ENCODE measurements around the gene CEACAM16. TPM values are rescaled to one million over a fixed set of nuclear protein-coding genes. Genes with fewer than 3 reads are reported as not detected.

CEACAM16 gene
- total and polyA plus RNA-seq, 9 of the 15 experiments (the other 6 are each of a cell fraction or from before 2014, with no cell fraction given) = not detected

DNA sequence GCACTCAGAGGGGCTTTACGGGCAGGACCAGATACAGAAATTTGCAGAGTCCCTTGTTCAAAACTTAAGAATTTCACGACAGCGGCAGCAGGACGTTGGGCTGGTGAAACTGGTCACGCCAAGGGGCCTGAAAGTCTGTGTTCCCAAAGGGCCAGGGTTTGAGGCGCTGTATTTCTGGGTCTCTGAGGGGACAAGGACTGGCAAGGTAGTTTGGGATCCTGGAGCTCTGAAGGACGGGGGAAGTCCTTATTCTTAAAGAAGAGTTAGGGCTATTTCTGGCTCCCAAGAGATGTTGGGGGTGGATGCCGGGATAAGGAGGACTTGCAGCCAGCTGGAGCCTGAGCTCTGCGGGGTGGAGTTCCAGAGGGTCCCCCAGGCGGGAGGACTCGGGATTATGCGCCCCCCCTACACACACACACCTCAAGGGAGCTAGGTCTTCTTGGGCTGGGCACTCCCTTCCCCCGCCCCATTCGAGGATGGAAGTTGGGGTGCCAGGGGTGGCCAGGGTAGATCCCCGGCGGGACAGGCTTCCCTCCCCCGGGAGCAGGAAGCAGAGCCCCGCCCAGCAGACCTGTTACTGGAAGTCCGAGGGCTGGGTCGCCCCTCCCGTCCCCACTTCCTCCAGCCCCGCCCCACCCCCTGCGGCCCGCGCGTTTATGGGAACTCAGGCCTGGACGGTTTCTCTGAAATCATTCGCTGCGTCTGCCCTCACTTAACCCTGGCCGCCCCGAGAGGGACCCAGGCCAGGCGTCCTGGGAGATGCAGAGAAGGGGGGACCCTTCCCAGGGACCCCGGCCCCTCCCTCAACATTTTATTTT lies 55.2 kb downstream of the CEACAM16 start (continued):
- TF ChIP-seq, protein P1, sequence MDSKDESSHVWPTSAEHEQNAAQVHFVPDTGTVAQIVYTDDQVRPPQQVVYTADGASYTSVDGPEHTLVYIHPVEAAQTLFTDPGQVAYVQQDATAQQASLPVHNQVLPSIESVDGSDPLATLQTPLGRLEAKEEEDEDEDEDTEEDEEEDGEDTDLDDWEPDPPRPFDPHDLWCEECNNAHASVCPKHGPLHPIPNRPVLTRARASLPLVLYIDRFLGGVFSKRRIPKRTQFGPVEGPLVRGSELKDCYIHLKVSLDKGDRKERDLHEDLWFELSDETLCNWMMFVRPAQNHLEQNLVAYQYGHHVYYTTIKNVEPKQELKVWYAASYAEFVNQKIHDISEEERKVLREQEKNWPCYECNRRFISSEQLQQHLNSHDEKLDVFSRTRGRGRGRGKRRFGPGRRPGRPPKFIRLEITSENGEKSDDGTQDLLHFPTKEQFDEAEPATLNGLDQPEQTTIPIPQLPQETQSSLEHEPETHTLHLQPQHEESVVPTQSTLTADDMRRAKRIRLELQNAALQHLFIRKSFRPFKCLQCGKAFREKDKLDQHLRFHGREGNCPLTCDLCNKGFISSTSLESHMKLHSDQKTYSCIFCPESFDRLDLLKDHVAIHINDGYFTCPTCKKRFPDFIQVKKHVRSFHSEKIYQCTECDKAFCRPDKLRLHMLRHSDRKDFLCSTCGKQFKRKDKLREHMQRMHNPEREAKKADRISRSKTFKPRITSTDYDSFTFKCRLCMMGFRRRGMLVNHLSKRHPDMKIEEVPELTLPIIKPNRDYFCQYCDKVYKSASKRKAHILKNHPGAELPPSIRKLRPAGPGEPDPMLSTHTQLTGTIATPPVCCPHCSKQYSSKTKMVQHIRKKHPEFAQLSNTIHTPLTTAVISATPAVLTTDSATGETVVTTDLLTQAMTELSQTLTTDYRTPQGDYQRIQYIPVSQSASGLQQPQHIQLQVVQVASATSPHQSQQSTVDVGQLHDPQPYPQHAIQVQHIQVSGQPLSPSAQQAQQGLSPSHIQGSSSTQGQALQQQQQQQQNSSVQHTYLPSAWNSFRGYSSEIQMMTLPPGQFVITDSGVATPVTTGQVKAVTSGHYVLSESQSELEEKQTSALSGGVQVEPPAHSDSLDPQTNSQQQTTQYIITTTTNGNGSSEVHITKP (IDR thresholded peaks at IDR 0.05; ENCODE audit: partially characterized antibody) = peak; percentile 89
- TF ChIP-seq ZFX (CRISPR knock-in tag; IDR thresholded peaks at IDR 0.05) (peak; percentile 85), HCFC1 (IDR thresholded peaks at IDR 0.05; ENCODE audit: low read depth, low read length) (0 out of 2 replicates have a peak, but pooled peaks have one; percentile 3), HMGN3 (IDR thresholded peaks at IDR 0.05; ENCODE audit: borderline replicate concordance, extremely low read depth, insufficient read length, low read depth, low read length) (peak; percentile 75), RHOXF2B (CRISPR knock-in tag; conservative IDR thresholded peaks at IDR 0.05) (0 out of 2 replicates have a peak, but pooled peaks have one; percentile 32), ARID1B (IDR thresholded peaks at IDR 0.05) (peak; percentile 39; the same call in 1 of the 2 replicates), SPI1 (IDR thresholded peaks at IDR 0.05; ENCODE audit: borderline replicate concordance, low read depth, low read length) (peak; percentile 60), HNRNPLL (IDR thresholded peaks at IDR 0.05; ENCODE audit: low read depth, low read length, poor library complexity, severe bottlenecking) (no peak), ETV5 (CRISPR knock-in tag; IDR thresholded peaks at IDR 0.05; ENCODE audit: low read depth) (0 out of 2 replicates have a peak, but pooled peaks have one; percentile 21), SIN3A (IDR thresholded peaks at IDR 0.05; ENCODE audit: borderline replicate concordance in 2 of 2, control insufficient read depth in 1 of 2, low read depth in 2 of 2, low read length in 2 of 2) (no peak), NFRKB (IDR thresholded peaks at IDR 0.05; ENCODE audit: low read depth) (0 out of 2 replicates have a peak, but pooled peaks have one; percentile 2), MYC (IDR thresholded peaks at IDR 0.05; ENCODE audit: low read depth, low read length) (peak; percentile 54), MYC (CRISPR knock-in tag; IDR thresholded peaks at IDR 0.05; ENCODE audit: borderline replicate concordance, low read depth) (no peak), SMARCB1 (IDR thresholded peaks at IDR 0.05; ENCODE audit: insufficient read length, low read depth) (no peak), FOXK2 (conservative IDR thresholded peaks at IDR 0.05 in 1 of 2, IDR thresholded peaks at IDR 0.05 in 1 of 2; ENCODE audit: low read depth in 2 of 2) (no peak)
- TF ChIP-seq, protein P2, sequence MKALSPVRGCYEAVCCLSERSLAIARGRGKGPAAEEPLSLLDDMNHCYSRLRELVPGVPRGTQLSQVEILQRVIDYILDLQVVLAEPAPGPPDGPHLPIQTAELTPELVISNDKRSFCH (CRISPR knock-in tag; IDR thresholded peaks at IDR 0.05) = no peak
- TF ChIP-seq, protein P2 (tag; IDR thresholded peaks at IDR 0.05) = peak; percentile 21; the same call in 1 of the 2 replicates
- TF ChIP-seq, protein P3, sequence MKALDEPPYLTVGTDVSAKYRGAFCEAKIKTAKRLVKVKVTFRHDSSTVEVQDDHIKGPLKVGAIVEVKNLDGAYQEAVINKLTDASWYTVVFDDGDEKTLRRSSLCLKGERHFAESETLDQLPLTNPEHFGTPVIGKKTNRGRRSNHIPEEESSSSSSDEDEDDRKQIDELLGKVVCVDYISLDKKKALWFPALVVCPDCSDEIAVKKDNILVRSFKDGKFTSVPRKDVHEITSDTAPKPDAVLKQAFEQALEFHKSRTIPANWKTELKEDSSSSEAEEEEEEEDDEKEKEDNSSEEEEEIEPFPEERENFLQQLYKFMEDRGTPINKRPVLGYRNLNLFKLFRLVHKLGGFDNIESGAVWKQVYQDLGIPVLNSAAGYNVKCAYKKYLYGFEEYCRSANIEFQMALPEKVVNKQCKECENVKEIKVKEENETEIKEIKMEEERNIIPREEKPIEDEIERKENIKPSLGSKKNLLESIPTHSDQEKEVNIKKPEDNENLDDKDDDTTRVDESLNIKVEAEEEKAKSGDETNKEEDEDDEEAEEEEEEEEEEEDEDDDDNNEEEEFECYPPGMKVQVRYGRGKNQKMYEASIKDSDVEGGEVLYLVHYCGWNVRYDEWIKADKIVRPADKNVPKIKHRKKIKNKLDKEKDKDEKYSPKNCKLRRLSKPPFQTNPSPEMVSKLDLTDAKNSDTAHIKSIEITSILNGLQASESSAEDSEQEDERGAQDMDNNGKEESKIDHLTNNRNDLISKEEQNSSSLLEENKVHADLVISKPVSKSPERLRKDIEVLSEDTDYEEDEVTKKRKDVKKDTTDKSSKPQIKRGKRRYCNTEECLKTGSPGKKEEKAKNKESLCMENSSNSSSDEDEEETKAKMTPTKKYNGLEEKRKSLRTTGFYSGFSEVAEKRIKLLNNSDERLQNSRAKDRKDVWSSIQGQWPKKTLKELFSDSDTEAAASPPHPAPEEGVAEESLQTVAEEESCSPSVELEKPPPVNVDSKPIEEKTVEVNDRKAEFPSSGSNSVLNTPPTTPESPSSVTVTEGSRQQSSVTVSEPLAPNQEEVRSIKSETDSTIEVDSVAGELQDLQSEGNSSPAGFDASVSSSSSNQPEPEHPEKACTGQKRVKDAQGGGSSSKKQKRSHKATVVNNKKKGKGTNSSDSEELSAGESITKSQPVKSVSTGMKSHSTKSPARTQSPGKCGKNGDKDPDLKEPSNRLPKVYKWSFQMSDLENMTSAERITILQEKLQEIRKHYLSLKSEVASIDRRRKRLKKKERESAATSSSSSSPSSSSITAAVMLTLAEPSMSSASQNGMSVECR (CRISPR knock-in tag; IDR thresholded peaks at IDR 0.05) = peak; percentile 40; the same call in 1 of the 2 replicates
